ENCODE data around the gene SLC22A12. TPM values are rescaled to one million over a fixed set of nuclear protein-coding genes. Genes with fewer than 3 reads are reported as not detected.

SLC22A12 gene
- total RNA-seq, 4 donors from 2014 or later, result not detected

DNA sequence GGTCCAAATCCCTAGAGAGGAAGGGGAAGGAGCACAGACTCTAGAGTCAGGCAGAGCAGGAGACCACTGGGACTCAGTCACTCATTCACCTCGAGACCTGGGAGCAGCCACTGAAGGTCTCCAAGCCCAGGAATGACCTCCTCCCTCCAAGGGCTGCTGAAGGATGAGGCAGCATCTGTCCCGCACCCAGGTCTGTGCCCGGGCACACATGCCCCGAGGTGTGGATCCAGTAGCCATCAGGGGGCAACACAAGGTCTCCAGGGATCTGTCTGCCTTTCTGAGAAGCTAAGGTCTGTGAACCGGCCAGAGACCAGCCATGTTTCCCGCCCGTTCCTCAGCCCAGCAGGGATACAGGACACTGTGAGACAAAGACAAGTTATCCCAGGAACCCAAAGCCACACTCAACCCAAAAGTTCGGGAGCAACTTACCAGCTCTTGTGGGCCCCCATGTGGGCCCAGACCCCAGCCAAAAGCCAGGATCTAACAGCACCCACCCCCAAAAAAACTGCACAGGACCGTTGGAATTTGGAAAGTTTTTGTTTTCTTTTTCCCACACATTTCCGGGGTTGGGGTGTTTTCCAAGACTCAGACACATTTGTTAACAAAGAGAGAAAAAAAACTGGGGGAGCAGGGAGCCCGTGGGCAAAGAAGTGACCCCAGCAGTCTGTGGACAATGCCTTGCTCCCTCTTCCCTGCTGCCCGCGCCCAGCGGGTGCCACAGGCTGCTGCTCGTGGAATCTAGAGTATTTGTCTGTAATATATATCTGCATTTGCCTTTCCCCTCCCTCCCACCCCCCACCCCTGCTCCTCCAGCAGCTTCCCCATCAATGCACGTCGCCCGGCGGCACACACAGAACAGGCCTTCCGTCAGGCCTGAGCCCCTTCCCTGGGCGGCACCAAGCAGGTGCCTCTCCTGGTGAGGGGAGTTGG is 14.9 kb downstream of the SLC22A12 start:
- Histone ChIP-seq H3K27me3 (peaks cover 0 to 49% (median 0%) of the 10 kb centered on the region in 4 donors), H3K36me3 (no peaks in the 10 kb centered on the region), H3K9me3 (no peaks in the 10 kb centered on the region), H3K4me1 (peaks cover 4 to 9% (median 4%) of the 10 kb centered on the region in 3 donors), H3K27ac (no peak overlapping the region), H3K4me3 (no peak overlapping the region)
- TF ChIP-seq, protein P1, sequence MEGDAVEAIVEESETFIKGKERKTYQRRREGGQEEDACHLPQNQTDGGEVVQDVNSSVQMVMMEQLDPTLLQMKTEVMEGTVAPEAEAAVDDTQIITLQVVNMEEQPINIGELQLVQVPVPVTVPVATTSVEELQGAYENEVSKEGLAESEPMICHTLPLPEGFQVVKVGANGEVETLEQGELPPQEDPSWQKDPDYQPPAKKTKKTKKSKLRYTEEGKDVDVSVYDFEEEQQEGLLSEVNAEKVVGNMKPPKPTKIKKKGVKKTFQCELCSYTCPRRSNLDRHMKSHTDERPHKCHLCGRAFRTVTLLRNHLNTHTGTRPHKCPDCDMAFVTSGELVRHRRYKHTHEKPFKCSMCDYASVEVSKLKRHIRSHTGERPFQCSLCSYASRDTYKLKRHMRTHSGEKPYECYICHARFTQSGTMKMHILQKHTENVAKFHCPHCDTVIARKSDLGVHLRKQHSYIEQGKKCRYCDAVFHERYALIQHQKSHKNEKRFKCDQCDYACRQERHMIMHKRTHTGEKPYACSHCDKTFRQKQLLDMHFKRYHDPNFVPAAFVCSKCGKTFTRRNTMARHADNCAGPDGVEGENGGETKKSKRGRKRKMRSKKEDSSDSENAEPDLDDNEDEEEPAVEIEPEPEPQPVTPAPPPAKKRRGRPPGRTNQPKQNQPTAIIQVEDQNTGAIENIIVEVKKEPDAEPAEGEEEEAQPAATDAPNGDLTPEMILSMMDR (IDR thresholded peaks at IDR 0.05), result no peak
- no peak for TF ChIP-seq POLR2A (IDR thresholded peaks at IDR 0.05)
- 55 to 60% methylated on average over 8 to 9 of the region's 21 CpGs for WGBS, 2 donors
- intact Hi-C loops (cut with DNase I), result no loop called here
- DNase-seq, result no peak

DNA sequence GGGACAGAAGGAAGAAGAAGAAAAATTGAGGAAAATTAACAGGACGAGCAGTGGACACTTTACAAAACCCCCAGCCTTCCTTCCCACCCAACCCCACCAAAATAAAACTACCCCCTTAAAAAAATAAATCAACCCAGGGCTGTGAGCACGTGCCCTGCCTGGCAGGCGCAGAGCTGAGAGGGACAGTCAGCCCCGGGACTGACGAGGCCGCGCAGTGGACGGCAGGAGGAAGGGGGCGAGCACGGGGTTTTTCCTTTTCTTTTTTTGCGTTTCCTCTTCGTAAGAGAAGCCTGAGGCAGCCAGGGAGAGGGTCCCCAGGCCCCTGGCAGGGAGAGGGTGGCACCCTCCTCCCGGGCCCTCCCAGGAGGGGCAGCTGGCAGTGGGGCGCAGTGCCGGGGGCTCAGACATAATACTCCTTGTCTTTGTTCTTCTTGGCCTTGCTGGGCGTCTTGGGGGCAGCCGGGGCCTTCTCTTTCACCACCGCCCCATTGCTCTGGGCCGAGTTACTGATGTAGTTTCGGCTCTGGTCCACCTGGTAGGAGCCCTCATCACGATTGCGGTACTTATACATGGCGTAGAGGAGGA is 15.9 kb downstream of the SLC22A12 start:
- TF ChIP-seq, protein P1 (IDR thresholded peaks at IDR 0.05), result no peak
- TF ChIP-seq POLR2A (IDR thresholded peaks at IDR 0.05), result no peak
- Histone ChIP-seq H3K36me3 (no peaks in the 10 kb centered on the region), H3K4me1 (peaks cover 4 to 9% (median 4%) of the 10 kb centered on the region in 3 donors), H3K9me3 (no peaks in the 10 kb centered on the region), H3K27me3 (peaks cover 0 to 49% (median 0%) of the 10 kb centered on the region in 4 donors), H3K27ac (no peak overlapping the region), H3K4me3 (no peak overlapping the region)
- intact Hi-C loops (cut with DNase I), result no loop called here
- 75 to 76% methylated on average over 7 to 23 of the region's 23 CpGs for WGBS, 2 donors
- DNase-seq, result no peak

DNA sequence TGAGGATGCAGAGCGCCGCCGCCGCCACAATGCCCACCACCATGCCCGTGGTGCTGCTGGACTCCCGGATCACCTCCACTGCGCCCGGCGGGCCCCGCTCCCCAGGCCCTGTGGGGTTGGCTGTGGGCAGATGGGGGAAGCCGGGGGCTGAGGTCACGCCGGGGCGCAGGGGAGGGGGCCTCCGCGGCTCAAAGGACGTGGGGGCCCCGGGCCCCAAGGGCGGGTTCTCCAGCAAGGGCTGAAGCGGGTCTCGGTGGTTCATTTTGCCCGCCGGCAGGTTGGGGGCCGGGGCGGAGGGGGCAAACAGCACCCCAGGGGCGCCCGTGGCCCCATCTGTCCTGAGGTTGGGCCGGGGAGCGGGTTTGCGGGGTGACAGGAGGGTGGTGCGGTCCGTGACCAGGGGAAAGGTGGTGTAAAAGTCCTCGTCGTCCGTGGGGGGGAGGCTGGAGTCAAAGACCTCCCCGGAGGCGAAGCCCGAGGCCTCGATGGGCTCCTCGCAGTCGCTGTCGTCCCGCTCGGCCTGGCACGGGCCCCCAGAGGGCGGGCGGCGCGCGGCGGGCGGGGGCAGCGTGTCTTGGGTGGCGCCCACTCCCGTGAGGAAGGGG is 16.5 kb downstream of the SLC22A12 start:
- peaks cover 0 to 49% (median 0%) of the 10 kb centered on the region in 4 donors for H3K27me3 ChIP-seq
- no peaks in the 10 kb centered on the region for H3K36me3 ChIP-seq
- peaks cover 4 to 9% (median 4%) of the 10 kb centered on the region in 3 donors for H3K4me1 ChIP-seq
- no peak overlapping the region for H3K27ac ChIP-seq
- H3K4me3 ChIP-seq, result peak overlapping the region in 3 of 4 donors; percentile 14 to 55 (median 31)
- 98% methylated on average over 7 of the region's 55 CpGs; no CpG with 5 or more reads in 1 of the 2 donors for WGBS, 2 donors
- H3K9me3 ChIP-seq, result no peaks in the 10 kb centered on the region
- intact Hi-C loops (cut with DNase I), result no loop called here
- TF ChIP-seq POLR2A (IDR thresholded peaks at IDR 0.05), result no peak
- TF ChIP-seq, protein P1 (IDR thresholded peaks at IDR 0.05), result no peak
- DNase-seq, result no peak

DNA sequence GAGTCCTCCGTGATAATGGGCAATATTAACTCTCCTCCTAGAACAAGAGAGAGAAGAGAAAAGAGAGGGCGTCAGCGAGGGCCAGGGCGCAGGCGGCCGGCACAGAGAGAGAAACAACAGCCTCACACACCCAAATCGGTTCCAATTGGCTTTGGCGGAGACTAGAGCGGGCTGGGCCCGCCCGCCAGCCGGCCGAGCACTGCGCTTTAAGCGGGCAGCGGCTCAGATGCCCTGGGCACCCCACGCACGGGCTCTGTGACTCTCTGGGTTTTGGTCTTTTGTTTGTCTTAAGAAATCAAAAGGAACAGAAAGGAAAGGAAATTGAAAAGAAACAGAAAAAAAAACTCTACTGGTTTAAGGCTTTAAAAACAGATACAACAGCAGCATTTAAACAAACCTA is 17.0 kb downstream of the SLC22A12 start:
- DNase-seq, result no peak
- Histone ChIP-seq H3K4me1 (peaks cover 4 to 9% (median 4%) of the 10 kb centered on the region in 3 donors), H3K27ac (no peak overlapping the region), H3K4me3 (peak overlapping the region in 3 of 4 donors; percentile 14 to 55 (median 31)), H3K36me3 (no peaks in the 10 kb centered on the region), H3K27me3 (peaks cover 0 to 49% (median 0%) of the 10 kb centered on the region in 4 donors), H3K9me3 (no peaks in the 10 kb centered on the region)
- intact Hi-C loops (cut with DNase I), result no loop called here
- TF ChIP-seq, protein P1 (IDR thresholded peaks at IDR 0.05), result no peak
- TF ChIP-seq POLR2A (IDR thresholded peaks at IDR 0.05), result no peak
- WGBS, 2 donors, result 17 to 28% methylated on average over 18 of the region's 18 CpGs
